ENCODE results near the gene ARL10.
A peak's percentile ranks its signal among the peaks of the same experiment; 100 is the strongest.
"Not testable (repeated sequence)": the region's sequence is repeated elsewhere in the genome, so short reads cannot be mapped to it uniquely, and the experiment has no call there.

The ARL10 gene

GRCh38 chr5:176389135-176390123 lies 24.1 kb downstream of the ARL10 start:
- no peak for DNase-seq

DNA sequence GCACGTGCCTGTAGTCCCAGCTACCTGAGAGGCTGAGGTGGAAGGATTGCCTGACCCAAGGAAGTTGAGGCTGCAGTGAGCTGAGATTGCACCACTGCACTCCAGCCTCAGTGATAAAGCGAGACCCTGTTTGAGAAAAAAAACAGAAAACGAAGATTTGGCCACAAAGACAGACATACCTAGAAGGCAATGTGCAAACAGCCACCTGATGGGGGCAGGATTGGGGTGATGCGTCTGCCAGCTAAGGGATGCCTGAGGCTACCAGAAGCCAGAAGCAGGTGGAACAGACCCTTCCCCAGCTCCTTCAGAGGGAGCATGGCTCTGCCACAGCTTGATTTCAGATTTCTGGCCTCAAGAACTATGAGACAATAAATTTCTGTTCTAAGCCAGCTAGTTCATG lies 26.2 kb downstream of the ARL10 start:
- DNase-seq, result no peak

- DNase-seq, result peak; percentile 62 to 81 (median 80)
Measured at GRCh38 chr5:176391999-176392398, 26.7 kb downstream of the ARL10 start.

- no peak for DNase-seq
Measured at GRCh38 chr5:176392526-176392925, 27.2 kb downstream of the ARL10 start.

GRCh38 chr5:176394096-176394495 lies 28.8 kb downstream of the ARL10 start:
- DNase-seq, result no peak

DNA sequence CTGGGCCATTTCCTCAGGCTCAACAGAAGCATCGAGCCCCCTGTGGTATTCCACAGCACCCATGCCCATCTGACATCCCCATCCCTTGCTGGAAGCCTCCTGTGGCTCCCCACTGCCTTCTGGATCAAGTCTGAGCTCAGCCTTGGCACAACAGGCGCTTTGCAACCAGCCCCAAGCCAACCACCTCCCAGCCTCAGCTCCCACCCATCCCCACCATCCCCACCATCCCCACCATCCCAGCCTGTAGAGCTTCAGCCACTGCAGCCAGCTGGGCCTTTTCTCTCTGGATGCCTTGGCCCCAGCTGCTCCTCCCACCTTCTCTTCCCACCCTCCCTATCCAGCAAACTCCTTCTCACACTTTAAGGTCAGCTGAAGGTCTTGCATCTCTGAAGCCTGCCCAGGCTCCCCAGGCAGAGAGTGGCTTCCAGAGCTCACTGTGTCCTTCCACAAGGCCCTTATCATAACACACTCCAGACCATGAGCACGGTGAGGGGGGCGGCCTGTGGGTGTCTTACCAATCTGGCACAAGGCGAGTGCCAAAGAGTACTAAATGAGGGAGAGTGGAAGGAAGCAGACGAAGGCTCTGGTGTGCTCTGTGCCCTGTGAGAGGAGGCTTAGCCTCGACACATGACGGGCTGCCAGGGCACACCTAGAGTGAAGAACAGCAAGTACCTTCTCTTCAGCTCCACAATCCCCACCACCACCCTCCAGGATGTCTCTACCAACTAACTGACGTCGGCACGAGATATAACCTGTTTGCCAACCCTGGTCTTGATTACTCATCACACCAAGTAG lies 29.8 kb downstream of the ARL10 start:
- DNase-seq, result no peak

DNA sequence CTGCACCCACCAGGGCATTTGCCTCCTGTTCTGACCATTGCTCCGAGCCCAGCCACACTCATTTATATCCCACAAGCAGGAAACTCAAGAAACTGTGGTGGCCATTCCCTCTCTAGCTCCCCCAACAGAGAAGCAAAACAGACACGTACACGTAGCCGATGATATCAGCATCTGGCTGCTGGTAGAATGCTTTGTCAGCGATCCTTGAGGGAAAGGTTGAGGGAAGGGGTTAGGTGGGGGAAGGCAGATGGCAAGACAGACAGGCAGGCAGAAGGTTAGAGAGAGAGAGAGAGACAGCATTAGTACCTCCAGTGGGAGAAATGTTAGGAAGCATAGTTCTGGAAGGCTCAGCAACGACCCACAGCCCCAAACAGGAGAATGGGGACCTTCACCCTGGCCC lies 31.0 kb downstream of the ARL10 start:
- DNase-seq, result no peak

GRCh38 chr5:176397736-176398420 lies 32.6 kb downstream of the ARL10 start:
- no peak for DNase-seq

DNA sequence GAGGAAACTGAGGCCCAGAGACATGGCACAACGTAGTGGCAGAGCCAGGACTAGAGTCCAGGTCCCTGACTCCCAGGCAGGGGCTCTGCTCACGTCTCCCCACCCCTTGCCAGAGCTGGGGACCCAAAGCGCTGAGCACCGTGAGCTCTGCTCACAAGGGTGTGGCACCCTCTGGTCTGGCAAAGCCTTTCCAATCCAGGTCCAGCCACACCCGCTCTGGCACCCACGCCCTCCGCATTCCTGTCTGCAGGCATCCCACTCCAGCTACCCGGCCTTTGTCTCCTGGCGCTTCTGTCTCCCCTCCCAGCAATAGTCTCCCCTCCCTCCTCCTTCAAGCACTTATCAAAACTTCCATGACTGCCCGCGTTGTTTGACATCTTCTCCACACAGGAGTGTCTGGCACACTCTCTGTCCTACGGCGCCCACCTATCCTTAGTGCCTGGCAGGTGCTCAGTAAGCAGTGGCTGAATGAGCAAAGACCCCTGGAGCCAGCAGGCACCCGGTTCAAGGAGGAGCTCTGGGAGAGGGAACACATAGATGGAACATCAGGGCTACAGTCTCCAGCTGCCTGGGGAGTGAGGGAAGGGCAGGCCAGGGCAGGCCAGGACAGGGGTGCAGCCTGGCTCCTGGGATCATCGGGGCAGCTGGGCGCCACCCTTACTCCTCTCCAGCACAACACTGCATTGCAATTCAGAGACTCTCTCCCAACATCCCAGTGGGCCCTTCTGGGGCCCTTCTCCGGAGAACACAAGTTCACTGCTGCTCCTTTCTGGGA lies 35.3 kb downstream of the ARL10 start:
- no peak for DNase-seq

- DNase-seq, result no peak
Measured at GRCh38 chr5:176401281-176402205, 36.3 kb downstream of the ARL10 start.

DNA sequence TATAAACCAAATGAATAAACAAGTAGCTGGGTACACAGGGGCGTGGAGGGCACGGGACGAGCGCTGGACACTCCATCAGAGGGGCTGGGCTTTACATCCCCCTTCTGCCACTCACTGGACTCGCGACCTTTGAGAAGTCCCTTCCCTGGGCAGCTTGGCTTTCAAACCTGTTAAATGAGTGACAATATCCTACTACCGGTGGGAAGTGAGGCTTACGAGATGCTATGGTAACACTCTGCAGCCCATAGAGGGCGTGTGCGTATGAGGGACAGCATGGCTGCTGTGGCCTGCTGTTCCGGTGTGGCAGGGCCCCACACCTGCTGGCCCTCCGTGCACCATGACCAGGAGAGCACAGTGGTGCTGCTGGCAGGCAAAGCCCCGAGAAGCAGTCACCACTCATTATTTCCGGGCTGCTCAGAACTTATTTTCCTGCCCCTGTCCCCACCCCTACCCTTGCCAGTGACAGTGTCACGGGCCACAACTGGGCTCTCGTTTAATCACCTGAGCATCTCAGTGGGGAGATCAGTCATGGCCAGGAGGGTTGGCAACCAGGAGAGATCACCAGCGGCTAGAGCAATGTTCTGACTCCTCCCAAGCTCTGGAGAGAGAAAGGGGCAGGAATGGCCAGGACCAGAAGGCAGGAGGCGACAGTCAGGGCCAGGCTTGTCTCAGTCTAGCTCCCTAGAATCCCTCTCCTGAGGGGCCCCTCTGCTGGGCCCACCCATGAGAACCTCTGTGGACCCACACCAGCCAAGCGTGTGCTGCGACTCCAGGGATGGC lies 40.6 kb downstream of the ARL10 start:
- no peak for DNase-seq

GRCh38 chr5:176406436-176407052 lies 41.3 kb downstream of the ARL10 start:
- no peak for DNase-seq

GRCh38 chr5:176407456-176408251 lies 42.4 kb downstream of the ARL10 start:
- DNase-seq, result no peak

- DNase-seq, result not testable (repeated sequence)
Measured at GRCh38 chr5:176408252-176408573, 42.9 kb downstream of the ARL10 start.

GRCh38 chr5:176408590-176408989 lies 43.3 kb downstream of the ARL10 start:
- DNase-seq, result no peak

DNA sequence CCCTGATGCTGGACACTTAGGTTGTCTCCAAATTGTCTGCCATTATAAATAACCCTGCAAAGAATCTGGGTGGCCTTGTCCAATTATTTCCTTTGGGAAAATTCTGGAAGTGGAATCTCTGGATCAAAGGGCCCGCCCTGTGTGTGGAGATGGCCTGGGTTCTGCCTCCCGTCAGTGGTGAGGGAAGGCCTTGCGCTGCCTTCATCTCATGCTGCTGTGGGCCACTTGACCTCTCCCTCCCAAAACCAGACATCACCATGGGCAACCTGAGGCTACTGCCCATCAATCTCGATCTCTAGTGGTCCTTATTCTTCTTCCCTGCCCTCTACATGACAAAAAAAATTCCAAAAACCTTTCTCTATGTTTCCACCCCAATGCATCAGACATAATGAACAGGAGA lies 44.5 kb downstream of the ARL10 start:
- no peak for DNase-seq

DNA sequence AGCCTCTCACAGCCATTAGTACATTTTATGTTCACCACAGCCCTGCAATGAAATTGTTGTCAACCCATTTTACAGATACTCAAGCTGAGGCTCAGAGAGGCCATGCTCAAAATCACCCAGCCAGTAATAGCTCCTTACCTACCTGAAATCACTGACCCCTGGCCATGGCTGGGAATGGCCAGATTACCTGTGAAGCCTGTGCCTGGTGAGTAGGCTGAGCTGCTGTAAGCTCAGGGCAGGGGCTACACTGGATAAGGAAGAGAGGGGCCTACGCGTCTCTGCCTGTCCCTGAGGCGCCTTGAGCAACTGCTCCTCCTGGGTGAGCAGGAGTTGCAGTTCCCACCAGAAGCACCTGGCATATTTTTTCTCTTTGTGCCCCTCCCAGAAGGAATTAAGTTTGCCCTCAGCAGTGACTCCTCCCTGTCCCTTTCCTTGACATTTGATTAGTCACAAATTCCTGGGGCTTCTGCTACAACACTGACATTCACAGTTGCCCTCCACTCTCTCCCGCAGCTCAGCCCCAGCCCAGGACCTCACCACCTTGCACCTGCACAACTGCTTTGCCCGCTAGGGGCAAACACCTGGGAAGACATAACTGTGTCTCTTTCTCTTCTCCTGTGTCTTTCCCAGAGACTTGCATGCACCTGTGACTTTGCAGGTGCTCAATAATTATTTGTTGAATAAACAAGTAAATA lies 45.3 kb downstream of the ARL10 start:
- DNase-seq, result no peak

DNA sequence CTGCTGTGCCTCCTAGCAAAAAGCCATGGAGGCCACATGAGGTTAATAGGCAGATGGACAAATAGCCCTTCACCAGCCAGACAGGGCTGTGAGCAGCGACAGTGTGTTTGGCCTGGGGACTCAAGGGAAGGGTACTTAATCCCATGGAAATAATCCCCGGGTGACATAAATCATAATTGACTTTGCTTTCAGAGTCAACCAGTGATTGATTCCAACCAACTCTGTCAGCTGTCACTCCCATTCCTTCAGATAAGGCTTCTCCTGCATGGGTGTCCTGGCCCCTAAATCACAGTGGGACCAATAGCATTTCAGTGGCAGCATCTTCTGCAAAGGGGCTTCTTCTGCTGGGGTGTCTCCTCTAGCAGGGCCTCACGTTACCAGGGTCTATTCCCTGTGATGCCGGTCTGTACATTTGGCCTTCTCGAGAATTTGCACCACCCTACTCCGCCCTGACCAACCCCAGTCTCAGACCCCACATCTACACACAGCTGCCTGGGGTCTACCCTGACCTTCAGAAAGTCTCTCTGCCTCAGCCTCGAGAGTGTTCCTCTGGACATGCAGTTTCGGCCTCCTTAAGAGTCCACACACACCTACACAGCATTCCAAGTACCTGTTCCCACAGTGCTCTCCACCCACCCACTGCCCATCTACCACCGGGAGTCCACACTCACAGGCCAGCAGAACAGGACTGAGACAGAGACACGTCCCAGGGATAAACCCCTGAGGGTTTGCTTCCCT lies 47.4 kb downstream of the ARL10 start:
- no peak for DNase-seq
